SU-DHL-6 (cell line): ENCODE data around the gene SOX6.

ENCODE experiments used
- EZH2phosphoT487 ChIP-seq: fragments of 200-600 bp; sonication (generic), shearing (Covaris generic); conservative IDR thresholded peaks from 2 replicates; pipeline ENCODE4 v1.6.1; 2018; ENCODE audit warnings: mild to moderate bottlenecking, antibody characterized with exemption, low read length, moderate library complexity, mixed read lengths
- TF ChIP-seq, protein P1 (sequence below): fragments of 200-600 bp; sonication (generic); IDR thresholded peaks from one replicate; pipeline ENCODE4 v1.5.1; 2017; ENCODE audit warnings: antibody characterized with exemption, mild to moderate bottlenecking, low read length, moderate library complexity; ENCODE audit not compliant: insufficient read depth, poor library complexity, severe bottlenecking

GRCh38 chr11:16012125-16012751, 344.1 kb downstream of the SOX6 start:
- TF ChIP-seq, protein P1, sequence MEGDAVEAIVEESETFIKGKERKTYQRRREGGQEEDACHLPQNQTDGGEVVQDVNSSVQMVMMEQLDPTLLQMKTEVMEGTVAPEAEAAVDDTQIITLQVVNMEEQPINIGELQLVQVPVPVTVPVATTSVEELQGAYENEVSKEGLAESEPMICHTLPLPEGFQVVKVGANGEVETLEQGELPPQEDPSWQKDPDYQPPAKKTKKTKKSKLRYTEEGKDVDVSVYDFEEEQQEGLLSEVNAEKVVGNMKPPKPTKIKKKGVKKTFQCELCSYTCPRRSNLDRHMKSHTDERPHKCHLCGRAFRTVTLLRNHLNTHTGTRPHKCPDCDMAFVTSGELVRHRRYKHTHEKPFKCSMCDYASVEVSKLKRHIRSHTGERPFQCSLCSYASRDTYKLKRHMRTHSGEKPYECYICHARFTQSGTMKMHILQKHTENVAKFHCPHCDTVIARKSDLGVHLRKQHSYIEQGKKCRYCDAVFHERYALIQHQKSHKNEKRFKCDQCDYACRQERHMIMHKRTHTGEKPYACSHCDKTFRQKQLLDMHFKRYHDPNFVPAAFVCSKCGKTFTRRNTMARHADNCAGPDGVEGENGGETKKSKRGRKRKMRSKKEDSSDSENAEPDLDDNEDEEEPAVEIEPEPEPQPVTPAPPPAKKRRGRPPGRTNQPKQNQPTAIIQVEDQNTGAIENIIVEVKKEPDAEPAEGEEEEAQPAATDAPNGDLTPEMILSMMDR, result no peak
- TF ChIP-seq EZH2phosphoT487, result no peak
